Activated T-cell treated with anti-CD3 and anti-CD28 coated beads, Interleukin-2, amount 50 U/mL, for 48 hours (primary cell): ENCODE data around the gene COQ8A.

Experiments used
- DNase-seq, 2 experiments: peaks; one replicate each; pipeline ENCODE4 v3.0.0-alpha.2; 2020

Gene COQ8A

DNA sequence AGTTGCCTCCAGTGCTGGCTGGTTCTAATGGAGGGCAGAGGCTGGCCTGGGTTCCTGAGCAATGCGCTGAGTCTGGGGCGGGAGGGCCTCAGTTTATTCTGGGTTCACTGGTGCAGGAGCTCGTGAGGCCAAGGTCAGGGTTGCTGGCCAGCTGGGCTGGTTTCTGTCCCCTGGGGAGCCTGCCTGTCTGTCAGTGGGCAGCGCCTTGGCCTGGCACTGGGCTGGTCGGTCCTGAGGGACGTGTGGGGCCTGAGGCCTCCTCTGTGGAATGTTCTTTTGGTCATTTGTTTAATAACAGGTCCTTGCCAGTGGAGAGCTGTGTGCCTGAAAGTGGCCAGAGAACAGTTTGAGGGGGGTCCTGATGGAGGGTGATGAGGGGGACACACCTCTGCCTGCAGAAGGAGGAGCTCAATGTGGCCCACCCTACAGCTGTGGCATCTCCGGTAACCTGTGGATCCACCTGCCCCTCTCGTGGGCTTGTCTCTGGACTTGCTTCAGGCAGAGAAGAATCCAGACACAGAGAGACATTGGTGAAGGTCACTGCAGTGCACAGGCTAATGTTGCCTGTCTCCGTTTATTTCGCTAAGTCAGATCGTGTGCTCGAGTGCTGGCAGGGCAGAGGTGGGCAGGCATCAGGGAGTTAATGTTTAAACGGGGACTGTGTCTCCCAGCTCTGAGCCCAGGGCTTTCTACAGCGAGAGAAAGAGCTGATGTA is 34.6 kb downstream of the COQ8A start:
- no peak for DNase-seq

- no peak for DNase-seq
These were observed 35.5 kb downstream of the COQ8A start for GRCh38 chr1:226975259-226976250.

GRCh38 chr1:226976276-226976977 is 36.3 kb downstream of the COQ8A start:
- no peak for DNase-seq

GRCh38 chr1:226976978-226977642 is 37.0 kb downstream of the COQ8A start:
- no peak for DNase-seq

DNA sequence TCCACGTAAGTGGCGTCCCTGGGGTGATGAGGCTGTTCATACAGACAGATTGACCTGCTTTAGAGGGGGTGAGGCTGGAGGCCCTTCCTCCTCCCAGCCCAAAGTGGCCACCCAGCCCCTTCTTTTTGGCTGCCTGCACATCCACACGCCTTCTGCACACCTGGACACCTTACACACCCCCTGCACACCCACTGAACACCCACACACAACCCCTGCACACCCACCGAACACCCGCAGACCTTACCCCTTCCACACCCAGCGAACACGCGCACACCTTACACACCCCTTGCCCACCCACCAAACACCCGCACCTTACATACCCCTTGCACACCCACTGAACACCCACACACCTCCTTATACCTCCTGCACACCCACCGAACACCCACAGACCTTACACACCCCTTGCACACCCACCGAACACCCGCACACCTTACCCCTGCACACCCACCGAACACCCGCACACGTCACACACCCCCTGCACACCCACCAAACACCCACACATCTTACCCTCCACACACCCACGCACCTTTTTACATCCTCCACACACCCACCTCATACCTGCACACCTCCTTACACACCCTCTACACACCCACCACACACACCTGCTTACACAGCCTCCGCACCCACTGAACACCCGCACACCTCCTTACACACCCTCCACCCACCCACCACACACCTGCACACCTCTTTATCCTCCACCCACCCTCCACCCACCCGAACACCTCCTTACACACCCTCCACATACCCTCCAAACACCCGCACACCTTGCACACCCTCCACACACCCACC is 37.7 kb downstream of the COQ8A start:
- DNase-seq, result no peak

DNA sequence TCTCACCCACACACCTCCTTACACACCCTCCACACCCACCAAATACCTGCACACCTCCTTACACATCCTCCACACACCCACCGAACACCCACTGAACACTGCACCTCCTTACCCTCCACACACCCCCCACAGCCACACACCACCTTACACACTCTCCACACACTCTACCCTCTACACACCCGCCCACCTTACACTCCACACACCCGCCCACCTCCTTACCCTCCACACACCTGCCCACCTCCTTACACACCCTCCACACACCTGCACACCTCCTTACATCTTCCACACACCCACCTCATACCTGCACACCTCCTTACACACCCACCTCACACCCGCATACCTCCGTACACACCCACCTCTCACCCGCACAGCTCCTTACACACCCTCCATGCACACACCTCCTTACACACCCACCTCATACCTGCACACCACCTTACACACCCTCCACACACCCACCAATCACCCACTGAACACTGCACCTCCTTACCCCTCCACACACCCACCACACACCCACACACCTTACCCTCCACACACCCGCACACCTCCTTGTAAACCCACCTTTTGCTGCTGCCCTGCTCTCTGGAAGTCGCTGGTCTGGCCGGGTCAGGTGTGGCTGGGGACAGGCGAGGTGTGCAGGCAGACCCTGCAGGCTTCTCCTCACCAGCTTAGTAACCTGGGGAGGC is 38.5 kb downstream of the COQ8A start:
- DNase-seq, result no peak

DNA sequence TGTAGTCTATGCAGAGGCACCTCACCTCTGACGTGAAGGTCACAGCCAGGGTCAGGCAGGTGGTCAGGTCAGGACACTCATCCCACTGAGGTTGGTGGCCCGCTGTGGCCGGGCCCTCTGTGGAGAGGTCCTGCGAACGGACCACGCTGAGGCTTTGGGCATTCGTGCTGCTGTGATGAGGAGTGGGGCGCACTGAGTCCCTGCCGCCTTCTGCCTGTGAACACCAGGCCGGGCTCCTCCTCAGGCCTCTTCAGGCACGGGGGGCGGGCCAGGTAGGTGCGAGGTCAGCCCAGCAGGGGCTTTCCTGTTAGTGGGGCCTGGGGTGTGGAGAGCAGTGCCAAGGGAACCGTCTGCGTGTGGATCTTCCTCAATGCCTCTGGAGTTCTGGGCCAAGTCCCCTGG is 39.0 kb downstream of the COQ8A start:
- no peak for DNase-seq

- DNase-seq, result no peak
These were observed 39.5 kb downstream of the COQ8A start for GRCh38 chr1:226979517-226980121.

DNA sequence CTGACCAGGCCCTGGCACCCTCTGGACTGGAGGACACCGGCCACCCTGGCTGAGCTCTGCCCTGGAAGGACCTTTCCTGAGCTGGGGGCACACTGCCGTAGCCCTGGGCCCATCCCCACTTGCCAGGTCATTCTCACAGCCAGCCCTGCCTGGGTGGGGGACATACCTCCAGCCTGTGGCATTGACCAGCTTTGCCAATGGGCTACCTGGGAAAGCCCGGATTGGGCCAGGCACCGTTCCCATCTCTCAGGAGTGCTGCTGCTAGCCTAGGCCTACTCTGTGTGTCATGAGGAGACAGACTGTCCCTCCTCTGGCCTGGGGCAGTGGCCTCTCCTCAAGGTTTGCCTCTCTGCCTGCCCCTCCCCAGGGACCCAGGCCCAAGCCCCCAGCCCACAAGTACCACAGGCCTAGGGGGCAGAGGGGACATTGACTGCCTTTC is 40.0 kb downstream of the COQ8A start:
- no peak for DNase-seq

DNA sequence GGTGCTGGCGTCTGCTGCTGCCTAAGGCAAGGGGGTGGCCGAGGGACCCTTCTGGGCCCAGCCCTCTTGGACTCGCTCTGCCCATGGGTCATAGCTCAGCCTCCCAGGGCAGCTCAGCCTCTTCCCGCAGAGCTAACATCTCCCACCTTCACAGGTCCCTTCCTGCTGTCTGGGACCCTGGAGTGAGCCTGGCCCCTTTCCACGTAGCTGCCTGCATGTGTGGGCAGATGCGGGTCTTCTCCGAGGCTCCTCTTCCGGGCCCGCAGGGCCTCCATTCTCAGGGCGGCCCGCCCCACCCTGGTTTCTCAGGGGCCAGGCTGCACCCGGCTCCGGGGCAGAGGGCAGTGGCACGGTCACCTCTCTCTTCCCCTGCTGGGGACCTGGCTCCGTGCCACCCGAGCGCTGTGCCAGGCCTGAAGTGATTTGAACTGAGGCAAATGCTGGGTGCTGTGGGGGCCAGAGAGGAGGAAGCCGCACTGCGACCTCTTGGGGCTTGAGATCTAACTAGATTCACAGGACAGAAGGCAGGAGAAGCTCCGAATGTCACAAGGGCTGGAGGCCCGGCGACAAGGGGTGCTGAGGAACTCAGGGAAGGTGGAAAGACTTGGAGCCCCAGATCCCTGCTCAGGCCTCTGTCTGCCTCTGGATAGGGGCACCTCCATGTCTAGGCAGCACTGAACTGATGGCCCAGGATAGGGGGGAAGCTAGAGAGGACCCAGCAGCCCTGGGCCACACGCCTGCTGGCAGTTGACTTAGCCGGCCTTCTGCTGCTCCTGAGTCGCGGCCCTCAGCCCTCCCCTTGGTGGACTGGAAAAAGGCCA is 40.7 kb downstream of the COQ8A start:
- no peak for DNase-seq

DNA sequence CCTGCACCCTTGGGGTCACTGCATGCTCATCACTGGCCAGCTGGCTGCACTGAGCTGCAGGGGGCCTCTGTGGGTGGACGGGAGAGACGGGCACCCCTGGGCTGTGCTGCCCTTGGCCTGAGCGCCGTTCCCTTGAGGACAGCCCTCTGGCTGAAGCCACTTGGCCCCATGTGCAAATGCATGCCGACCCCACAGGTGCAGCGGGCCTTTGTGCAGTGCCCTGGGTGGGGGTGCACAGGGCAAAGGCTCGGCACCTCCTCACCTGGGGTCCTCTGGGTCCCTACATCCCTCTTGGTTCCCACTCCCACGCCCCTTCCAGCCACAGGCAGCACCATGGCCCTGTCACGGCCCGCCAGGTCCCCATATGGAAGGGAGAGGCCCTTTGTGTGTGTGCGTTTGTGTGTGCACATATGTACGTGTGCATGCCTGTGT is 41.3 kb downstream of the COQ8A start:
- DNase-seq, result no peak

- no peak for DNase-seq
These were observed 41.7 kb downstream of the COQ8A start for GRCh38 chr1:226981838-226982237.

- no peak for DNase-seq
These were observed 42.5 kb downstream of the COQ8A start for GRCh38 chr1:226982451-226983177.

- no peak for DNase-seq
These were observed 43.3 kb downstream of the COQ8A start for GRCh38 chr1:226983247-226983991.

GRCh38 chr1:226983992-226984364 is 43.9 kb downstream of the COQ8A start:
- DNase-seq, result no peak

DNA sequence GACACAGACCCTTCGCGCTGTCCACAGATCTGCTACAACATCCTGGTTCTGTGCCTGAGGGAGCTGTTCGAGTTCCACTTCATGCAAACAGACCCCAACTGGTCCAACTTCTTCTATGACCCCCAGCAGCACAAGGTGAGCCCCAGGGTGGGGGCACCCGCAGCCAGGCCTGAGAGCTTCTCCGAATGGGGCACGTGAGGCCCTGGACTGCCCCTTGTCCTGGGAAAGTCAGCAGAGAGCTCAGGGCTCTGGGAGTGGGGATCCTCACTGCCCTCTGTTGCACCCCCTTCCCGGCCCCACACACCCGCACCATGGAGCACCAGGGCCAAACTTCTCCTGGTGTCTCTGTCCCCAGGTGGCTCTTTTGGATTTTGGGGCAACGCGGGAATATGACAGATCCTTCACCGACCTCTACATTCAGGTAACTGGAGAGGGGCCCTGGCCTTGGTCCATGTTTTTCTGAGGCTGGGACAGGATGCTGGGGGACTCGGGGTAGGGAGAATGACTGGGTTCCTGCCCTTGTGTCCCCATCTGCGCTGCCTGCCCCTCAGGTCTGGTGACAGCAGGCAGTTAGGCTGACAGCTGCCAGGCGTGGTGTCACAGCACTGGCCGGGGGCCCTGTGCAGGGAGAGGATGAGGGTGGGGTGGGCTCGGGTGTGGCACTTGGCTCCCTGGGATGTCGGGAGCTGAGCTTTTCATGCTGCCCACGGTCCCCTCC is 44.6 kb downstream of the COQ8A start:
- DNase-seq, result peak in 1 of 2 experiments; percentile 13

DNA sequence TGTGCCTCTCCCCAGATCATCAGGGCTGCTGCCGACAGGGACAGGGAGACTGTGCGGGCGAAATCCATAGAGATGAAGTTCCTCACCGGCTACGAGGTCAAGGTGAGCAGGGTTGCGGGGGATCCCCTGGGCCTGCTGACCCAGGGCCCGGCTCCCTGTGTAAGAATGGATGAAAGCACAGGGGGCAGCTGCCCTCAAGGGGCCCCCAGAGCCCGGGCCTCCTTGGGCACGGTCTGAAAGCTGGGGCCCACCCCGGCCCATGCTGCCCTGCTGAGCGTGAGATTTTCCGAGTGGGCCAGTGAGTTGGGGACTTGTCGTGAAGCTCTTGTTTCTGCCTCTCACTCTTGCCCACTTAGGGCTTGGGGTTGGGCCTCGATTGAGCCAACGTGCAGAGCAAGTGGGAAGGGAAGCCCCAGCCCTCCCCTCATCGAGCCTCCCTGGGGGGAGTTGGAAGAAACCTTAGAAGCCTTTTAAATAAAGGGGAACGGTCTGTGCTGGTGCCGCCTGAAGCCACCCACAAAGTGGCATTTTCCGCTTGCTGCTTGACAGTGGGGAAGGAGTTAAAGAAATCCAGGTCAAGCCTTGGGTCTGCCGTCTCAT is 45.2 kb downstream of the COQ8A start:
- no peak for DNase-seq
